ENCODE measurements around the gene EMC6.

Gene EMC6

DNA sequence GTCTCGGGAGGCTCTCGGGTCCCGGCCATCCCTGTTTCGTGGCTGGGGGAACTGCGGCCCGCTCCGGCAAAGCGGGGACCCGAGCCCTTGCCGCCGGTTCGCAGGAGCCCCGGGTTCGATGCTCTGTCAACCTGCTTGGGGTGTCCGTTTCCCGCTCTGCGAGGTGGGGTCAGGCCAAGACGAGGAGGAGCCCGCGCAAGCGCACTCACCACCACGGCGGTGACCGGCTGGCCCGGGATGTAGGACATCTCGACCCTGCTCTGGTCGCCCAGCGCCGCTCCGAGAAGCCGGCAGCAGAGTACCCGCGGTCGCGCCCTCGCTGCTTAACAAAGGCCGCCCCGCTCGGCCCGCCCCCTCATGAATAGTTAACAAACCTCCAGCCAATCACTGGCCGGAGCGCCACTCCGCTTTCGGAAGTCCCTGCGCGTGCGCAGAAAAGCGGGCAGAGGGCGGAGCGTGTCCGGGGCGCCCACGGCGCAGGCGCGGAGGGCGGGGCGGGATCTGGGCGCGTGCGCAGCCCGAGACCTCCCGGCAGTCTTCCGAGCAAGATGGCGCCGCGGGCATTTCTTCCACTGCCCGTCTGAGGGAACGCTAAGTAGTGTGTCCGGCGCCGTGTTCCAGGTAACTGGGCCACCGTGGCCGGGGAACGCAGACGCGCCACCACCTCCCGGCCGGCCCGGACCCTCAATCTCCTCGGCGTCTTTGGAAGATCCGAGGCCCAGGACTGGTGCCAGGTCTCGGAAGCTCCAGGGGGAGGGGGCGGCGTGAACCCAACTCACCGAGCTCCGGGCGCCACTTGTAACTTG is at the start of gene EMC6, which contains the start of gene TAX1BP3:
EMC6 (plus strand) TSS at position 534 of the 806 bp plus-strand sequence. CDS start 335 bp downstream, outside the sequence.
TAX1BP3 (minus strand) TSS at position 300 of the 806 bp plus-strand sequence; CDS start at position 248, 52 bp downstream.
- DNase-seq, result peak; percentile 99

DNA sequence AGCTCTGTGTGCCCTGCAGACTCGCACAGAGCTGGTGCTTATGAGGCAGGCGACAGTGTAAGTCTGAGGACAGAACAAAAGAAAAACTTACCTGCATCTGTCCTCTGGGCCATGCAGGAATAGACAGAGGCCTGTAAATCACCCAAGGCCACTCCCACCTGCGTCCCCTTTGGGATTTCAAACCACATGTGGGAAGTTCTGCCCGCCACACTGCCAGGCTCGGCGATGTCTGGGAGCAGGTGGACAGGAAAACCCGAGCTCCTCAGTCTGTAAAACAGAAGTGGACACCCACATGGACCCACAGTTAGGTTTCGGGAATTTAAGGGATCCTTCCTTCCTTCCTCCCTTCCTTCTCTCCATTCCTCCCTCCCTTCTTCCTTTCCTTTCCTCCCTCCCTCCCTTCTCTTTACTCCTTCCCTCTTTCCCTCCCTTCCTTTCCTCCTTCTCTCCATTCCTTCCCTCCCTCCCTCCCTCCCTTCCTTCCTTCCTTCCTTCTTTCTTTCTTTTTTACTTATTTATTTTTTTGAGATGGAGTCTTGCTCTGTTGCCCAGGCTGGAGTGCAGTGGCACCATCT is 47.4 kb upstream of the EMC6 start:
- DNase-seq, result no peak

DNA sequence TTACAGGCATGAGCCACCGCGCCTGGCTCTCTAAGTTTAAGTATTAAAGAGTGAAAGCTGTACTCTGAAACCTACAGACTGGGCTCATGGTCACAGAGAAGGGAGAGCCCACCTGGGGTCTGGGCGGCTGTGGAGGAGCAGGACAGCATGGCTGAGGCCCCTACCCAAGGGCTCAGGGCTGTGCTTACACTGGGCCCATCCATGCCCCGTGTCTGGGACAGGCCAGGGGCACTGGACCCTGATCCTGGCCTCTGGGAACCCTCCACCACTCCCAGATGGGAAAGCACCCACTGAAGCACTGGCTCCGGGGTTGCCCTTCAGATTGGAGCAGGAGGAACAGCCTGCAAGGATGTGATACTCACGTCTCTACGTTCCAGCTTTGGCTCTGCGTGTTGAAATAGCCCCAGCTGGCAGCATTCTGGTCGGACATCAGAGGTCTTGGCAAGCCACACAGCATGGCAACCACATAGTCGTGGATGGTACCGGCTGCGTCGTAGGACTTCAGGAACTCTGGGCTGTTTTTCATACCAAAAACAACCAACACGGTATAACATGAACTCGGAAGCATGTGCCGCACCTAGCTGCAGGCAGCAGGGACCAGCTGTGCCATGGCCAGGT is 45.5 kb upstream of the EMC6 start:
- DNase-seq, result no peak

DNA sequence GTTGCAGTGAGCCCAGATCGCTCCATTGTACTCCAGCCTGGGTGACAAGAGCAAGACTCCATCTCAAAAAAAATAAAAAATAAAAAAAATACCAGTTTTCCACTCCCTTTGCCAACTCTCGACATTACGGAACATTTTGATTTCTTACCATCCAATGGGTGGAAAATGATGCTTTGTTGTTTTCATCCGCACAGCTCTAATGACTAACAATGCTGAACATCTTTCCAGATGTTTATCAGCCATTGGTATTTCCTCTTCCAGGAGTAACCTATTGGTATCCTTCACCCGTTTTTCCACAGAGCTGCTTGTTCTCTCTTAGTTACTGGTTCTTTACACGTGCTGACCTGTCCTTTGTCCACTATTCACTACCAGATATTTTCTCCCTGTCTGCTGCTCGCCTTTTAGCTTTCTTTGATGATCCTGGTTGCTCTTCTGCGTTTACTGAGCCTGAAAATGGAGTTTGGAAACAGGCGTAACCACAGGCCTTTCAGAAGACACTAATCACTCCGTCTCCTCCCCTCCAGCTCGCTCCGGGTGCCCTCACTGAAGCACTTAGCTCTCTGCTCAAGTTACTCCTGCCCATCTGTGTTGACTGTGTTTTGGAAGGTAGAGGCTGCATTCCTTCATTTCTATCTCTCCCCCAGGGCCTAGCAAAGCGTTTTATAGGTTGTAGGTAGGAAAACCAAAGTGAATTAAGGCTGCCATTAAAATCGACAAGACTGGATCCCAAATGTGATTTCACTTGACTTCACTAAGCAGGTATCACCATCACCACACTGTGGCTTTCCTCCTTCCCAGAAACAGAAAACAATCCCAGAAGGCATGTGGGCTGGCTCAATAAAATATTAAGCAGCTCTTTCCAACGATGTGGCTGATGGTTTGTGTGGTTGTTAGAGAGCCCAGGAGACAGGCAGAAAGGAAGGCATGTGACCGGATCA is 41.5 kb upstream of the EMC6 start:
- DNase-seq, result no peak

DNA sequence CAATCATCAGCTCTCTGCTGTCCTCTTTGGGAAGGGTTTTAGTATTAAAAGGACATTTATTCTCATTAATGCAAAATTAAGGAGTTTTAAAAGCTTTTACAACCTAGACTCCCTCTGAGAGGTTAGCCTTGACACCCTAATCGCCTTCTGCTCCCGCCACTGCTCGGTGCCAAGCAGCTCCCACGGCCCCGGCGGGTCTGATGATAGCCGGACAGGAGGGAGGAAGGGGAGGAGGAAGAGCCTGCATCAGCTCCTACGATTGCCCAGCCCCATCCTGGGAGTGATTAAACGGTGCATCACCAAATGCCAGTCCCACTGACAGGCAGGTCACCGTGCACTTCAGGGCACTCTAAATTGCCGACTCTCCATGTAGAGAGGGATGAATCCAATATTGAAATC is 40.8 kb upstream of the EMC6 start:
- DNase-seq, result no peak

DNA sequence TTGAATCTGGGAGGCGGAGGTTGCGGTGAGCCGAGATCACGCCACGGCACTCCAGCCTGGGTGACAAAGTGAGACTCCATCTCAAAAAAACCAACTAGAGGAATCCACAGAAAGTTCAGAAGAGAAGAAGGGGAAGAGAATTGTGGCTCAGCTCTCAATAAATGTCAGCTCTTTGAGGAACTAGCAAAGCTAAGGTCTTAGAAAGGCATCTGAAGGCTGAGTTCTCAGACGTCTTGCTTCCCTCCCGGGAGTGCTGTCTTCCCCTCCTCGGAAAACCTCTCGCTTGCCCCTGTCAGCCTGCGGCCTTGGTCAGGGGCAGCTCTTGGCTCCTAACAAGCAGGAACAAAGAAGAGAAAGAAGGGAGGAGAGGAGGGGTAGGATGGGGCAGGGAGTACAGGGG is 37.8 kb upstream of the EMC6 start:
- no peak for DNase-seq

DNA sequence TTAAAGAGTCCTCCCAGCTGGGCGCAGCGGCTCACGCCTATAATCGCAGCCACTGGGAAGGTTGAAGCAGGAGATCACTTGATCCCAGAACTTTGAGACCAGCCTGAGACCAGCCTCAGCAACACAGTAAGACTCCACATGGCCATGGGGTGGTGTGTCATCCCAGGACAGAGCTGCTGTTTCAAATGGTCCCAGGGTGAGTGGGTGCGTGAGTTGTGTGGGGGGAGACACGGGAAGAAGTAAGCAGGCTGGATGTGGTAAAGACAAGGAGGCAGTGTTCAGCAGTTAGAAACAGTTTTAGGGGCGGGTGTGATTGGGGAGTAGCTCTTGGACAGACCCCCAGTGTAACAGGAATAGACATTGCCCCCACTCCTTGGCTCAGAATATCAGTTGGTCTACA is 36.3 kb upstream of the EMC6 start:
- DNase-seq, result no peak

DNA sequence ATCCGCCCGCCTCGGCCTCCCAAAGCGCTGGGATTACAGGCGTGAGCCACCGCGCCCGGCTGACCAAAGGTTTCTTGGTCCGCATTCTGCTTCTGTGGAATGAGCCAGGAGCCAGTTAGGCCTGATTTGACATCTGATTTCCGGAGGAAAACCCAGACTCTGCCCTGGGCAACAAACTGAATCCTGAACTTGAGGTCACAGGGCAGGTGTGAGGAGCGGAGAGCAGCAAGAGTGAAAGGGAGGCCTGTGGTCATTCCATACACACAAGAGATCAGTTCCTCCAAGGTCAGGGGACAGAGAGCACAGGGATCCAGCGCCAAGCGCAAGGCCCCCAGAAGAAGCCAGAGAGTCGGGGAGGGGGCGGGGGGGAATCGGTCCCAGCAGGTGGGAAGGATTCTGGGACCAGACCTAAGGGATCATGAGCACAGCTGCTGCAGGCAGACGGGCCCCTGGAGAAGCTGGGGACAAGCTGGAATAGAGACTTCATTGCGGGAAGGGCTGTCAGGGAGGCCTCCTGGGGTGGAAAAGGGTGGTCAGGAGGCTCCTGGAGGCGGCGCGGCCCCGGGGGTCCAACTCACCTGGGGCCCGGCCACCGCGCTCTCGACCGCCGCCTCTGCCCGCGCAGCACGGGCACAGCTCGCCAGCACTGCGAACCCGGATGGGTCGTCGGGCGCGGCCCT is 33.0 kb upstream of the EMC6 start:
- DNase-seq, result no peak

DNA sequence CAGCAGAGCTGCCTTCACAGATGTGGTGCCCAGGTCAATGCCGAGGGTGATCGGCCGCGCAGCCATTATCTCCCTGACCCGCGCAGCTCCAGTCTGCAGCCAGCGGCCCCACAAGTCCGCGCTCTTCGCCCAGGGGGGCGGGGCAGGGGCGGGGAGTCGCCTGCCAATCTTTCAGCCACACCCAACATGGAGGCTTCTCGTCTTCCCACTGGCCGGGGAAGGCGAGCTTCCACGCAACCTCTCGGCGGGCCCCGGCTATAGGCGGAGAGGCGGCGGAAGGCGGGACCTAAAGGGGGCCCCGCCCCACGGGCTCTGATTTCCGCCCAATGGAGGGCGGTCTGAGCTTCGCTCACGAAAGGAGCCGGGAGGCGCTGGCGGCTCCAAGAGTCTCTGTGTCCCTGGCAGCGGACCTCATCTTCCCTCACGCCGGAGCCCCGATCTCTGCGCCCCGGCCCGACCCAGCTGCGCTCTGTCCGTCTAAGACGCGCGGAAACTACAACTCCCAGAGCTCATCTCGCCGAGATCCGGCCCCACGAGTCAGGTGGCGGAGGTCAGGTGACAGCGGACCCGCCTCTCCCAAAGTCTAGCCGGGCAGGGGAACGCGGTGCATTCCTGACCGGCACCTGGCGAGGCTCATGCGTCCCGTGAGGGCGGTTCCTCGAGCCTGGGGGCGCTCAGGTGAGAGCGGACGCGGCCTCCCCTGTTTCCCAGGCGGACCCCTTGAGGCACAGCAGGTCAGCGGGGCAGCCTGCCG is 32.3 kb upstream of the EMC6 start, which contains the start of the genes CTNS and SHPK:
CTNS (plus strand) TSS at position 607 of the 754 bp plus-strand sequence. CDS start 3,447 bp downstream, outside the sequence.
SHPK (minus strand) TSS at position 97 of the 754 bp plus-strand sequence; CDS start at position 66, 31 bp downstream.
- DNase-seq, result peak; percentile 92

DNA sequence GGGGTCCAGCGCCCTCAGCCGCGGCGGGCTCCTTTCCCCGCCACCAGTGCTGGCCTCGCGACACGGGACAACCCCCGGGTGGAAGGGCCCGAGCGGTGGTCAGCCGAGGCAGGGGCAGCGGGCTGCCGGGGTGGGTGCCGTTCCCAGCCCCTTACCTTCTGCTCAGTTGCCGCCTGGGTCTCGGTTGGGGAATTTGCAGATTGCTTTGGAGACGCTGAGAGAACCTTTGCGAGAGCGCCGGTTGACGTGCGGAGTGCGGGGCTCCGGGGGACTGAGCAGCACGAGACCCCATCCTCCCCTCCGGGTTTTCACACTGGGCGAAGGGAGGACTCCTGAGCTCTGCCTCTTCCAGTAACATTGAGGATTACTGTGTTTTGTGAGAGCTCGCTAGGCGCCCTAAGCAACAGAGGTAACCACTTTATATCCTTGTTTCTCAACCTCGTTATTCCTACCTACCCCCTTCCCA is 31.7 kb upstream of the EMC6 start:
- no peak for DNase-seq

DNA sequence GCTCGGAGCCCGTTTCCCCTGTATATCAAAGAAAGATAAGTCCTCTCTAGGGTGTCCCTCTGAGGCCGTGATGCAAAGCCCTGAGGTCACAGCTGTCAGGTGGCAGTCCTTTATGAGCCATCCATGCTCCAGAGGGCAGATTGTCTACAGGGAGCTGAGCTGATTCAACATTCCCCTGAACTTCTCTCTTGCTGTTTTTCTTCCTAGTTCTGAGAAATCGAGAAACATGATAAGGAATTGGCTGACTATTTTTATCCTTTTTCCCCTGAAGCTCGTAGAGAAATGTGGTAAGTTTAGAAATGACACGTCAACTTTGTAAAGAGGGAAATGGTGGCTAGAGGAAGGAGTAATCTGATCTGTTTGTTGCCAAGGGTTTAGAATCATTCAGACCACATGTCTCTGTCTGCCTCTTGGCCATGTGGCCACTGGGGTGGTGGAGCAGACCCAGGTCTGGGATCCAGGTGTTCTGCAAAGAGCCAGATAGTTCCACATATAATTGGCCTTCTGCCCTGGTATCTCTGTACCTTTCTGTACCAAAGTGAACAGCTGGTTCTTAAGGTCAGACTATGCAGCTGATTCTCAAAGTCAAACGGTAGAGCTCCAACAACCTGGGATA is 28.5 kb upstream of the EMC6 start:
- DNase-seq, result peak; percentile 32 to 39

DNA sequence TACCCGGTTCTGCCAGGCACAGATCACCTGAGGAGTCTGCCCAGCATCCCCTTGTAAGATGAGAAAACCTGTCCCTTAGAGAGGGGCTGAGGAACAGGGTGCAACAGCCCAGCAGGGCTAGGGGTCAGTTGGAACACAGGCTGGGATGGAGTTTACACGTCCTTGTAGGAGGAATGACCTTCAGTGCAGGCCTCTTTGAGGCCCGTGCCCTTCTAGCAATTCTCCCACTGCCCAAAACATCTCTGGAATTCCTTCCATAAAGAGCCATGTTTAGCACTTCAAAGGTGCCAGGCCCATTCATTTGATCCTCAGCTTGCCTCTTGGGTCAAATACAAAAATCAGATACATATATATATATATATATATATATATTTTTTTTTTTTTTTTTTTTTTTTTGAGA is 27.6 kb upstream of the EMC6 start:
- no peak for DNase-seq

DNA sequence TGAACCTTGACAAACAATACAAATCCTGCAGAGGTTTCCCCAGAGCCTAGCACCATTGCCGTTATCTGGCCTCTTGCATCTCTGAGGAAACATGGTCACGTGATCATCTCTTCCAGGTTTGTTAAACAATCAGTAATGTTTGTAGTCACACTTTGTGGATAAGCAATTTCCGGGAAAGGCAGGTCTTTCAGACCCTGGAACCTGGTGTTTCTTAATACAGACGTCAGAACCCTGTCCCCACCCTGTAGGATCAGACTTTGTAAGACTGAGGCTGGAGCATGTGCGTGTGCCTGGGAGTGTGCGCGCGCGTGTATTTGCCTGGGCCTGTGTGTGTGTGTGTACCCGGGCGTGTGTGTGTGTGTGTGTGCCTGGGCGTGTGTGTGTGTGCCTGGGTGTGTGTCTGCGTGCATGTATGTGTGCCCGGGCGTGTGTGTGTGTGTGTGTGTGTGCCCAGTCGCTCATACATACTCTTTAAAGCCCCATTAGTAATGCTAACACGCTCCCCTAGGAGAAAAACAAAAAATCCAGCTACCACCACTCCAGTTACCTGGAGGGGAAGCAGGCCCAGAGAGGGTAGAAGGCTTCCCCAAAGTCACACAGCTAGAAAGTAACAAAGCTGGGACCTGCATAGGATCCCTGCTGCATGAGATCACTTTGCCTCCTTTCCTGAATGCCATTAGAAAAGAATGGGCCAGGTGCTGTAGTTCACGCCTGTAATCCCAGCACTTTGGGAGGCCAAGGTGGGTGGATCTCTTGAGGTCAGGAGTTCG is 26.7 kb upstream of the EMC6 start:
- DNase-seq, result no peak

DNA sequence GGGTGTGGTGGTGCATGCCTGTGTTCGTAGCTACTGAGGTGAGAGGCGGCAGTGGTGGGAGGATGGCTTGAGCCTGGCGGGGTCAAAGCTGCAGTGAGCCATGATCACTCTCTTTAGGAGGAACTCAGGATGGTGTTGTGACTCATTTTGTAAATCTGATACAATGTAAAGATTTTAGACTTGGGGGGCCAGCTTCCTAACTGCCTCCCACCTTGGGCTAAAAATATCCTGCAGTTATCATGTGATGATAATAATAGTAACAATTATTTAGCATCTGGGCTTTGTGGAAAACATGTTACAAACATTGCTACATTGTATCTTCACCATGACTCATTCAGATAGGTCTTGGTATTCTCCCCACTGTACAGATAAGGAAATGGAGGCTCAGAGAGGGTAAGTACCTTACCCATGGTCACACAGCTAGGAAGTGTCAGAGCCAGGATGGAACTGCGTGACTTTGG is 24.7 kb upstream of the EMC6 start:
- no peak for DNase-seq

DNA sequence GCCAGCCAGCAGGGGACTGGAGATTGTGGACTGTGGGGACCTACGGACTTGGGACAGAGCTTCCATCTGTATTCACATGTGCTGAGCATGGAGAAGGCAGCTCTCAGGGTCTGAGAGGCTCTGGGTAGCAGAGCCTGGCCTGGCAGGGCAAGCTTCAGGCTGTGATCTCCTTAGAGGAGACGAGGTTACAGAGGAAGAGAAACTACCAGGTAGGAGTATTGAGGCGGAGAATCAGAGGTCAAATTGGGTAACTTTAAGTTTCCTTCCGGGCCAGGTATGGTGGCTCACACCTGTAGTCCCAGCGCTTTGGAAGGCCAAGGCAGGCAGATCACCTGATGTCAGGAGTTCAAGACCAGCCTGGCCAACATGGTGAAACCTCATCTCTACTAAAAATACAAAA is 23.3 kb upstream of the EMC6 start:
- DNase-seq, result no peak

DNA sequence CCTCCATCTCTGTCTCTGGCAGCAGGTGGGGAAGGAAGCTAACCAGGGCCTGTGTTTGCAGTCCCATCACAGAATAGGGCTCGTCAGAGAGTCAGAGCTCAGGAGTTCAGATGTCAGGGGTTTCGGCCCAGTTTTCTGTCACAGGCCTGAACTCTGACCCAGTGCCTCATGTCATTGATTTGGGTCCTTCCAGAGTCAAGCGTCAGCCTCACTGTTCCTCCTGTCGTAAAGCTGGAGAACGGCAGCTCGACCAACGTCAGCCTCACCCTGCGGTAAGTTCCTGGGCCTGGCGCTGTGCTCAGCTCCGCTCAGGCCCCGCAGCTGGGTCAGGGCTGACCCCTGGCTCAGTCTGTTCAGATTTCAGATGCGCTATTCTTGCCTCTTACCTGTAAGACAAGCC is 21.4 kb upstream of the EMC6 start:
- DNase-seq, result no peak

DNA sequence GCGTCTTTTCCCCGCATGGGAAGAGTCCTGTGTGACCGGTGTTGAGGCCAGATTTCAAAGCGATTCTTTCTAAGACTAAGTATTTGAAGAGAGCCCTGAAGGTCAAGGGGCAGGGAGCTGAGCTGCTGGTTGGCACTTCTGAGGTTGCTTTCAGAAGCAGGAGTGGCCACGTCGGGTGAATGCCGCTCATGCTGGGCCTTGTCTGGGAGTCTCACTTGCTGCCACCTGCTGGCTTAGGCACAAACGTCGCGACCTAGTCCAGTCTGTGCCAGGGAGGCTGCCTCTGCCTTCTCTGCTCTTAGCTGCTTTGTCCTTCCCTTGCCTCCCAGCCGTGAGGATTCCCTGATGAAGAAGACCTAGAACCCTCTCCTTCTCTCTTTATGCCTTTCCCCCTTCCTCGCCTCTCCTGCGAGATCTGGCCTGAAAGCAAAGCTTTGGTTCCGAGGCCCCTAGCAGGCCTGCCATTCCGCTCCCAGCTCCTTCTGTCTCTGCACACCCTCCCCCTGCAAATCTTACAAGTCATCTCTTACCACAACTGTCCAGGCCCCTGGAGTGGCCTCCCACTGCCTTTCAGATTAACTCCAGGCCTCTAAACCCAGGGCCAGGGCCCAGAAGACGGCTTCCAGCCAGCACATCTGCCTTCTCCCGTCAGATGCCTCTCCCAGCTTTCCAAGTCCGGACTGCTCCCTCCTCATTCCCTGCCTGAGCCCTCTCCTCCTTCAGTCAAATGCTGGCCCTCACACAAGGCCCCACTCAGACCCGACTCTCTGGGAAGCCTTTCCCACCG is 20.6 kb upstream of the EMC6 start:
- DNase-seq, result peak; percentile 43 to 46

DNA sequence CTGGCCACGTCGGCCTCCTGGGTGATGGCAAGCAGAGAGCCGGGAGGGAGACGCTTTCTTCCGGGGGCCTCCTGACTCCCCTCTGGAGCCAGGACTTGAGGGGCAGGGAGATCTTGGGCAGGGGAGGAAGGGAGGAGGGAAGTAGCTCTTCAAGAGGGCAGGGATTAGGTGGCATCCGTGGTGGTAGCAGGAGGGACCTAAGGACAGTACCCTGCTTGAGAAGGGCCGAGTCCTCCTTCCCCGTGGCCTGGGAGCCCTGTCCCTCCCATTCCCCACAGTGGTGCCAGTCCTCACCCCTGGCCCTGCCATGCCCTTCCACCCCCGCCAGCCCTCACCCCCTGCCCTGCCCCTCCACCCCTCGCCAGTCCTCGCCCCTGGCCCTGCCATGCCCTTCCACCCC is 12.8 kb upstream of the EMC6 start:
- DNase-seq, result no peak

DNA sequence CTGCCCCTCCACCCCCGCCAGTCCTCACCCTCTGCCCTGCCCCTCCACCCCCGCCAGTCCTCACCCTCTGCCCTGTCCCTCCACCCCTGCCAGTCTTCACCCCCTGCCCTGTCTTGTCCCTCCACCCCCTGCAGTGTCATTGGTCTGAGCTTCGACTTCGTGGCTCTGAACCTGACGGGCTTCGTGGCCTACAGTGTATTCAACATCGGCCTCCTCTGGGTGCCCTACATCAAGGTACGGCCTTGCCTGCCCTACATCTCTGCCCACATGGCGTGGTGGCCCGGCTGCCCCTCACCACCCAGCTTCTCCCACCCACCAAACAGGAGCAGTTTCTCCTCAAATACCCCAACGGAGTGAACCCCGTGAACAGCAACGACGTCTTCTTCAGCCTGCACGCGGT is 12.3 kb upstream of the EMC6 start:
- no peak for DNase-seq
